Activated naive CD8-positive, alpha-beta T cell treated with anti-CD3 and anti-CD28 coated beads, Interleukin-2, amount 50 U/mL, for 16 hours (primary cell): Measurements from ENCODE around the gene KIF26A.

Experiments
- DNase-seq: peaks from one replicate; pipeline ENCODE4 v3.0.0-alpha.2; 2020; ENCODE audit warnings: low read depth, low spot score

KIF26A gene

DNA sequence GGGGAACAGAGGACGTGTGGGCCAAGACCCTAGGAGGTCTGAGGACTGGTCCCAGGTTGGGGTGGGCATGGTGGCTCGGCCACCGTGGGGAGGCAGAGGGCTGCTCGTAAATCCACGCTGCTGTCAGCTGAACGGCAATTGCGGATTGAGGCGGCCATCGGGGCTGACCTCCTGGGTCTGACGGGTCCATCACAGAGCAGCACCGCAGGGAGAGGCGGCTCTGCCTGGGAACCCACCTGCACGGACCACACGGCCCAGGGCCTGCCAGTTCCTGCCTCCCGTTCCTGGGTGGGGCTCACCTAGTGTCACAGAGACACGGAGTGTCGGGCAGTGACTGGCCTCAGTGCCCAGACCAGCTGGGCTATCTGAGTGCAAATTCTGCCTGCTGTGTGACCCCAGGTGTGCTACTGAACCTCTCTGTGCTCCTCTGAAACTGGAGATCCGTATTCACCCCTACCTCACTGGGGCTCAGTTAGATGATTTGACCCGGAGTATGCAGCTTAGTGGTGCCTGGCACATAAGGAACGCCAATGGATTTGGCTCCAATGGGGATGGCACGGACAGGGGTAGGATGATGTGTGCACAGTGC is 53.1 kb downstream of the KIF26A start:
- no peak for DNase-seq

DNA sequence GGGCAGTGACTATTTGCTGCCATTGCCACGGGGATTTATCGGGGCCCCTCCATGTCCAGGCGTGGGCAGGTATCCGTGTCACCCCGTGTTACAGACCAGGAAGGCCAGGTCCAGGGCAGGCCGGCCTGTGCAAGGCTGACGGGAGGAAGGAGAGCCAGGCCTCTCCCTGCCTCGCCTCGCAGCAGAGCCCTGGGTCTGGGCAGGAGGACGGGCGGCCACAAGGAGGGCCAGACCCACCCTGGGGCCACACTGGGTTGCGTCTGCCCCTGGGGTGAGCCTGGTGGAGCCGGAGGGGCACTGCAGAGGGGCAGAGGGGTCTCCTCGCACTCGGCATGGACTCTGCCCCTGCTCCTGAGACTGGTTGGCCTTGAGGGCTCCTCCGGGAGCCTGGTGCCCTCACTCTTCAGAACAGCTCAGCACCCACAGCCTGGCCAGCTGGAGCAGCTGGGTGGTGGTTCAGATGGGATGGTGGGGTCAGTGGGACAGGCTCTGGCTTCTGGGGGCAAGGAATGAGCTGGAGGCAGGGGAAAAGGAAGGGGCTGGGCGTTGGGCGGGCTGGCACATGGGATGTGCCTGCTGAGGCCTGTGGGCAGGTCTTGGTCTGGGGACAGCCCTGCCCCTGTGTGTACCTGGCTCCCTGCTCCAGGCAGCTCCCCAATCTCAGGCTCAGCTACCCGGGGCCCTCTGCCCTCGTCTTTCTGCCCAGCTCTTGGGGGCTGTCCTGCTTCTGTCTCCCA is 53.9 kb downstream of the KIF26A start:
- no peak for DNase-seq

DNA sequence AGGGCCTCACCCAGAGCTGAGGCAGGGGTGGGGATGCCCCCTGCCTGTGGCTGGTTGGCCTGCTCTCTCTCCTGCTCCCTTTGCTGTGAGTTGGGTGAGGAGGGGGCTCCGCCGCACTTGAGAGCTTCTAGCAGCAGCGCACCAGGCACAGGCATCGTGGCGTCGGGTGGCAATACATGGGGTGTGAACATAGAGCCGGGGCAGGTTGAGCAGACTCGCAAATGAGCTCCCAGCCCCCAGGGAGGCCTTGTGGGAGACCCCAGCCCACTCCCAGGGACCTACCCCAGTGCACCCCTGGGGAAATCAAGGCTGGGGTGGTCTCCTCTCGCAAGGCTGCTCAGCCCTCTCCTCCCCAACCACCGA is 54.5 kb downstream of the KIF26A start:
- no peak for DNase-seq

DNA sequence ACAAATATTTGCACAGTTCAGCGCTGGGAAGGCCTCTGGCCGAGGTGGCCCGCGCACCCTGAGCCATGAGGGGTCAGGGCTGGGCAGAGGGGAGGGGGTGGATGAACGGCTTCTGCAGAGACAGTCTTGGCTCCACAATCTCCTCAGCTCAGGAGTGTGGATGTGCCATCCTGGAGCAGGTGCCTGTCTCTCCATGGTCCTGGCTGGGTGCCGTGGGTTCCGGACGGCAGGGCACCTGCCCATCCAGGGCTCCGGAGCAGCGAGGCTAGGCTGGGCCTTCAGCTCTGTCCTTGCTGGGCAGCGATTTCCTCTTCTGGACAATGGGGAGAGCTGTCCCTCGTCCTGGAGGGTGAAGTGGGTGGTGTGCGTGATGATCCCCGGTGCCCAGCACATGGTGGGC is 55.6 kb downstream of the KIF26A start:
- DNase-seq, result no peak

DNA sequence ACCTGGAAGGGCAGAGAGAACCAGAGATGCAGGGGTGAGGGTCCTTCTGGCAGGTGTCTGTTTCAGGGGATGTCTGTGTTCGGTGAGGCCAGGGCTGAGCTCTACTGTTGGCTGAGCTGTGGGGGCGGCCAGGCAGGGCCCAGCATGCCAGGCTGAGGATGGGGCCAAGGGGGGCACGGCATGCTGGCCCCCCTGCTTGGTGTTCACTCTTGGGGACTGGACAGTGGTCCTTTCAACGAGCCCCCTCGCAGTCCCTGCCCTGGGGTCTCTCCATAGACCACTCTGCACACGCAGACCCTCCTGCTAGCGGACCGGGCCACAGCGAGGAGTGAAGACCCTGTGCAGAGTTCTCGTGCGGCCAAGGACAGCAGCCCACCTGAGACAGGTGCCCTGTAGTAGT is 56.3 kb downstream of the KIF26A start:
- DNase-seq, result no peak

DNA sequence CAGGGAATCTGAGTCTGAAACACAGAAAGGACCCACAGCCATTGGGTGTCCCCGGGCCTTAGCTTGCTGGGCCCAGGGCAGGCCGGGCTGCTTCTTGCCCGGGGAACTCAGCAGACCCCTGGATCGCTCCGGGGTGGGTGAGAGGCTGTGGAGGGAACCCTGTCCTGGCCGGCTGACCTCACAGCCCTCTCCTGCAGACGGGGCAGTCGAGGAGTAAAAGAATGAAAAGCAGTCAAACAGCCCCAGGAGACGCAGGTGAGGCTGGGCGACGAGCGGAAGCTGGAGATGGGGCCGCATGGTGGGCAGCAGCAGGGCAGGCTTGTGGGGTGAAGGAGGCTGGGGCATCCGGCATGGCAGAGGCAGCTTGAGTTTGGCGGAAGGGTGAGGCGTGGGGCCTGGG is 57.0 kb downstream of the KIF26A start:
- DNase-seq, result no peak

DNA sequence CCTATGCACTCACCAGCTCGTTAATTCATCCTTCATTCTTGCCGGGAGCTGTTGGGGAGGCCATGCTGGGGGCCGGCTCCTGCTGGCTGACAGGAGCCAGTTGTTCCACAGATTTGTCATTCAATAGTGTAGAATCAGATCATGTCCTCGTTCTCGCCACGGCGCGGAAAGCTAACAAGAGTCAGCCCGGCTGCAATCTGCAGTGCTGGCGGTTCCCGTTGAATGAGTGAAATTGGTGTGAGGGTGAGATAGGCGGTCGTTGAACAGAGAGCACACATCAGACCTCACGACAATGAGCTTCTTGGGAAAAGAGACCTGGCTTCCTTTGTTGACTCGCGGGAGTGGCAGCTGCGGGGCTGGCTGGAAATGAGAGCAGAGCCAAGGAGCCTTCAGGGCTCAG is 57.5 kb downstream of the KIF26A start:
- DNase-seq, result no peak

DNA sequence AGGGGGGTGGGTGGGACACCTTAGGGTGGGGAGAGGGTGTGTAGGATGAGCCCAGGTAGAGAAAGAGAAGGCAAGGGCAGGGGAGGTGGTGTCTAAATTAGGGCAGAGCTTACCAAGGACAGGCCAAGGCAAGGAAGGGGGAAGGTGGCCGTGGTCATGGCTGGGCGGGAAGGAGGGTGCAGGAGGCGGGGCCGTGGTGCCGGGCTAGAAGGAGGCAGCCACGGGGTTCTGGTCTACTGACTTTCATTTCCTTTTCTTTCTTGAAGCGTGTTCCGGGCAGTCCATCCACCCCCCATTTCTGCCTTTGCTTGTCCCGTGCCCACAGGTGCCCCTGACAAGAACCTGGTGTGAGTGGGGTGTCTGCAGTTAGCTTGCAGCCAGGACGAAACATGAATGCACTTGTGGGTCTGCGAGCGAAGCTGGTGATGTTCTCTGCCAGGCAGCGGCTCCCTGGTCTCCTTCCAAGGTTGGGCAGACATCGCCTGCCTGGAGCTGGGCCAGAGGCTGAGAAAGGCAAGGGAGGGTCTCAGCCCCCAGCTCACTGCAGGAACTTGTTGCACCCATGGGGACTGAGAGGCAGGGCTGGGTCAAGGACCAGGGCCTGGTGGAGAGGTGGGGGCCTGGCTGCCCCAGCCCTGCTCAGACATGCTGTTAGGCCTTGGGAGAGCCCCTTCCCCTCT is 58.2 kb downstream of the KIF26A start:
- no peak for DNase-seq

DNA sequence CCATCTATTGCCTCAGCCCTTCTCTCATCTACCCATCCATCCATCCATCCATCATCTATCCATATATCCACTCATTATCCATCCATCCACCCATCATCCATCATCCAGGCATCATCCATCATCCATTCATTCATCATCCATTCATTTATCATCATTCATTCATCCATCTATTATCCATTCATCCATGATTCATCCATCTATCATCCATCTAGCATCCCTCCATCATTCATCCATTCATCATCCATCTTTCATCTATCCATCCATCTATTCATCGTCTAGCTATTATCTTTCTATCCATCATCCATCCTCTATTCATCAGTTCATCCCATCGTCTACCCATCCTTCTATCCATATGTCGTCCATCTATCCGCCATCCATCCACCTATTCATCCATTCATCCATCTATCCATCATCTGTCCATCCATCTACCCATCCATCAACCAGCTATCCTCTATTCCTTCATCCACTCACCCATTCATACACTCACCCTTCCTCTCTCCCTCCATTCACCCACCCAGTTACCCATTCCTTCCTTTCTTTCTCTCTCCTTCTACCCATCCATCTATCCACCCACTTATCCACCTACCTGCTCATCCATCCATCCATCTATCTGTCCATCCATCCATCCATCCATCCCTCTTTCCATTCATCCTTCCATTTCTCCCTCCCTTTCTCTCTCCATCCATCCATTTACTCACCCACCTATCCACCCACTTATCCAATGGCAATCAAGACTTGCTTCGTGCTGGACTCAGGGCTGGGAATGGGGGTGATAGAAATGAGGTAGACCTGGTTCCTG is 59.3 kb downstream of the KIF26A start:
- no peak for DNase-seq

DNA sequence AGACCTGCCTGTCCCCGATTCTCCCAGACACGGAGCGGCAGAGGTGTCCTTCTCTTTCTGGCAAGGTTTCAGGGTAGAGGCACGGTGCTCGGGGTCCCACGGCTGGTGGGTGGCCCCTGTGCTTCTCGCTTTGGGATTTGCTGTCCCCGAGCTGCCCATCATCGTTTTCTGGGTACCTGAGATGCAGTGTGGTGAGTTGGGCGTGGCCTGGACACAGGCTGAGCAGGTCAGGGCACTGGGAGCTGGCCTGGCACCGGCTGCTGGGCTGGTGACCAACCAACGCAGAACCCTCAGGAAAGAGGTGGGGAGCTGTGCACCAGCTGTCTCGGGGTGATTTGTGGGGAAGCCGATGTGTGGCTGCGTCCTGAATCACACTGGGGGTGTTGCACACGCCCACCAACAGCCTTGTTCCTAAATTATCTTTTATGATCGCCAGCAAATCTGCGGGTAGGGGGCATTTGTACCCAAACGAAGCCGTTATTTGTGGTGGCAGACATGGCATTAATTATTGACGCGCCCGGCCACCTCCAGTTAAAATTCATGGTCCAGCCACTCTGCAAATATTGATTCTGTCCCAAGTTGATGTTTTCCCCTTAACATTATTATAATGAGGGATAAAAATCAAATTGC is 61.0 kb downstream of the KIF26A start:
- no peak for DNase-seq

DNA sequence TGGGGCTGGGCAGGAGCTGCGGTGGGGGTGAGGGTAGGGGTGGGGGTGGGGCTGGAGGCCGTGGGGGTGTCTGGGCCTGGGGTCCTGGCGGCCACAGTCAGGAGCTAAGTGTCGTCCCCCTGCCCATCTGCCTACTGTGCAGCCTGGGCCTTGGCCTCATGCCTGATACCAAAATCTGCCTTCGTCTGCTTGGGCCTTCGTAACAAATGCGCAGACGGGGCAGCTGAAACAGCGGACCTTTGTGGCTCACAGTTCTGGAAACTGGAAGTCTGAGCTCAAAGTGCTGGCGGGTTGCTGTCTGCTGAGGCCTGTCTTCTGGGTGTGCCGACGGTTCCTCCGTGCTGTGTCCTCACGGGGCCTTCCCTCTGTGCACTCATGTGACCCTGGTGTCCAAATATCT is 61.7 kb downstream of the KIF26A start:
- DNase-seq, result no peak

DNA sequence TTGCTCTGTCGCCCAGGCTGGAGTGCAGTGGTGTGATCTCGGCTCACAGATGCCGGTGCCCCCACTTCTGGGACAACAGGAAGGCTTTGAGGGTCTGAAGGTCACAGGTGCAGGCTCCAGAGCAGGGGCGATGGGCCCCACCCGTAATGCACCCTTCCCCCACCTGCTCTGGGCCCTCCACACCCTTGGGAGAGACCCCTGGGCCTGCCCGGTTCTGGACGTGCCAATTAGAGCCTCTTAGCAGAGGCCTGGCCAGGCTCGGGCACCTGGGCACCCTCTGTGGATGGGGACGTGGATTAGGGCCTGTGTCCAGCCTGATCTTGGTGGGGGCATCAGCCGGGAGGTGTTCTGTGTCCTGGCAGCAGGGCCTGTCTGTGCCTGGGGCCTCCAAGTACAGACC is 62.2 kb downstream of the KIF26A start:
- DNase-seq, result no peak

DNA sequence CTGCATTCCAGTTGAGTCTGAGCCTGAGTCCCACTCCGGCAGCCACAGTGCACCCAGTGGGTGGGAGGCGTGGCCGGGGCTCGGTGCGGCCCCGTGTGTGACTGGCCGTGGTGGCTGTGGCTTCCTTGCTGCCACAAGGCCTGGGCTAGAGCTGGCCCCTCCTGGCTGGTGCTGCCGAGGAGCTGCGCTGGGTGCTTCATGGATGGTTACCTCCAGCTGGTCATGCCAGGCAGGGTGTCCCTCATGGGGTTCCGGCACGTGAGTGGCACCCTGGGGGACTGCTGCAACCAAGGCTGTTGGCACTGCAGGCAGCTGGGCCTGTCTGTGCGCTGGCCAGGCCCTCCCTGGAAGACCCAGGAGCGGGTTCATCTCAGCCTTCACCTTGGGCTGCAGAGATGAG is 62.7 kb downstream of the KIF26A start:
- DNase-seq, result no peak

DNA sequence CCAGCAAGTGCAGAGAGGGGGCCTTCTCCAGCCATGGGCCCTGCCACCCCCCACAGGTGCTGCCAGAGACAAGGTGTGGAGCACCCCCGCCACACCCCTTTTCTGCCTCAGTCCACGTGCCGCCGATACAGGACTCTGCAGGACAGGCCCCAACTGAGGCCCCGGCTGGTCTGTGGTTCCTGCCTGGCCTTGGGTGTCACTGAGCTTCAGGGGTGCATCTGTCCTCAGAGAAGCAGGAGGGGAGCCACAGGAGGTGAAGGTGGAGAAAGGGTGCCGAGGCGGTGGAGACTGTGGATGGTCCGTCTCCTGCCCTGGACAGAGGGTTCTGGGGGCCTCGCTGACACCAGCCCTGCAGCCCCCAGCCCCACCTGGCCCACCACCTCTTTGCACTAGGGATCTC is 63.1 kb downstream of the KIF26A start:
- no peak for DNase-seq

DNA sequence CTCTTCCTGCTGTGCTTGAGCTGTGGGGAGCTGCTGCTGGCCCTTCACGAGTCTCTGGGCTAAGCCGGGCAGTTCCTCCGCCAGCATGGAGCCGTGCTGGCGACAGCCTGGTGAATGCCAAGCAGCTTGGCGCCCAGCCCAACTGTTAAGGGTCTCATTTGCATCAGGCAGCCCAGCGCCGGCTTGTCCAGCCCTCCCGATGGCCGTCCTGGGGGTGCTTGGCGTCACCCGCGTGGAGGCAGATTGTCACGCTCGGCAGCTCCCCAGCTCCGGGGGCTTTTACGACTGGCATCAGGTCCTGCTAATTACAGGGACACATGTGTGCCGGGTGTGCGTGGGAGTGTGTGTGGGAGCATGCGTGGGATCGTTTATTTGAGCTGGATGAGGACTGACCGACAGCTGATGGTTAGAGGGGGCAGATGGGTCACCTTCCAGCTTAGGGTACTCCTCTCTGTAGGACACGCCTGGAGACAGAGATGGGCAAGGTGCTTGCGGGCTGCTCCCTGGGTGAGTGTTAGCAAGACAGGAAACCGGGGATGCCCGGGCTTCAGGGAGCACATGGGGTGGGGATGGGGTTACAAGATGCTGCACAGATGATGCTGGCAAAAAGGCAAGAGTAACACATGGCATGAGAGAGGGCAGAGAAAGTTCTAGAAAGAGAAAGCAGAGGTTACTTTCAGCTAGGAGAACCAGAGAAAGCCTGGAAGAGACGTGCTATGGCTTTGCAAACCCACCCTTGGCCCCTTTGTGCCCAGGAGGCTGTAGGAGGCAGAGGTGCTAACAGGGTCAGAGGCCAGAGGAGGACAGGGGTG is 64.1 kb downstream of the KIF26A start:
- DNase-seq, result no peak

DNA sequence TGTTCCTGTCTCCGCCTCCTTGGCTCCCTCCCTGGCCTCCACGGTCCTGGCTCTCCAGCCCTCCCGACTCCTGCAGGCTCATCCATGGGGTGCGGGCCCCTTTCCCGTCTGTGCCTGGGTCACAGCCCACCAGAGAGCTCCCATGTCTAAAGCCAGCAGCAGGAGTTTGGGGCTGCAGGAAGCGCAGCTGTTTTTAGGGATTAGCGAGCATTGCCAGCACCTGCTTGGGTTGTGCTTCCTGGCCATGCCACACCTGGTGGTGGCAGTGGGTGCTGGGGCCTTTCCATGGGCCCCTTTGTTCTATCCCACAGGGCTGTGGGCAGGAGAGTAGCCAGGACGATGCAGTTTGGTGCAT is 64.7 kb downstream of the KIF26A start:
- DNase-seq, result no peak

DNA sequence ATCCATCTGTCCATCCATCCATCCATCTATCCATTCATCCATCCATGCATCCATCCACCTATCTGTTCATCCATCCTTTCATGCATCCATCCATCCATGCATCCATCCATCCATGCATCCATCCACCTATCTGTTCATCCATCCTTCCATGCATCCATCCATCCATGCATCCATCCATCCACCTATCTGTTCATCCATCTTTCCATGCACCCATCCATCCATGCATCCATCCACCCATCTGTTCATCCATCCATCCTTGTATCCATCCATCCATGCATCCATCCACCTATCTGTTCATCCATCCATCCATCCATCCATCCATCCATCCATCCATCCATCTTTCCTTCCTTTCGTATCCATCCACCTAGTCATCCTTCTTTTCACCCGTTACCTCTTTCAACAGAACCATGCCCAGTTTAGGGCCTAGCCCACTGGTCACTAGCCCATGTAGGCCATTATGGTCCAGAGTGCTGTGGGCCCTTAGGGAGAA is 66.3 kb downstream of the KIF26A start:
- DNase-seq, result no peak

DNA sequence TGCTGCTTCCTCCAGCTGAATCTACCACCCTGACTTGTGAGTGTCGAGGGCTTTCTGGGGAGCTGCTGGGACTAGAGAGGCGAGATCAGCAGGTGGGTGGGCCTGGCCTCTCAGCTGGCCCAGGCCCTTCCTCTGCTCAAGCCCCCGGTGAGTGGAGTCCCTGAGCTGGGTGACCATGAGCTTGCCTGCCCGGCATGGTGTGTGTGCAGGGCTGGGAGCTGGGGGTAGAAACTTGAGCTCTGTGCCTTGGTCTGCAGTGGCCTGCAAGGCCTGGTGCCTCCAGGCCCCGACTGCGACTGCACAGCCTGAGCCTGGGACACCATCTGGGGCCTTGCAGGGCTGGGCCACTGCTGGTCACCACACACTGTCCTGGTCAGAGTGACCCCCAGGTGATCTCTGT is 67.4 kb downstream of the KIF26A start:
- DNase-seq, result no peak

DNA sequence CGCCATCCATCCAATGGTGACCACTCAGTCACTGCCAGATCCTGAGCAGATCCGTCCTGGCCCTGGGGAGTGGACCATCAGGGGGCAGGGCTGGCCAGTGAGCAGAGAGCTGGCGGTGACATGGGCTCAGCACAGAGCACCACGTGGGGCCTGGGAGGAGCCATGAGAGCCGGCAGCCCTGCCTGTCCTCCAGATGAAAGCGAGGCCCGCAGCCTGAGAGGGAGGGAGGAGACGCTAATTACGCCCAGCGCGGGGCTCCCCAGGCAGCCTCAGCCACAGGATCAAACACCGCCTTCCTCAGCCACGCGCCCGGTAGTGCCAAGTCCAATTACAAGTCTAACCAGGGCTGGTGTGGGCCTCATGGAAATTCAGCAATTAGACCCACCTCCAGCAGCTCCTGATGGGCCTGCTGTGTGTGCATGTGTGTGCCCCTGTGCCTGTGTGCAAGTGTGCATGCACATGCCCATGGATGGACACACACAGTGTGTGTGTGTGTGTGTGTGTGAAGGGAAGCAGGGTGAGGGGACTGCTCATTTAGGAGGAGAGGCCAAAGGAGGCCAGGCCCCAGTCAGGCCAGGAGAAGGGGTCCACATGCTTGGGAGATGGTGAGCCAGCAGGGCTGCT is 68.0 kb downstream of the KIF26A start:
- no peak for DNase-seq

DNA sequence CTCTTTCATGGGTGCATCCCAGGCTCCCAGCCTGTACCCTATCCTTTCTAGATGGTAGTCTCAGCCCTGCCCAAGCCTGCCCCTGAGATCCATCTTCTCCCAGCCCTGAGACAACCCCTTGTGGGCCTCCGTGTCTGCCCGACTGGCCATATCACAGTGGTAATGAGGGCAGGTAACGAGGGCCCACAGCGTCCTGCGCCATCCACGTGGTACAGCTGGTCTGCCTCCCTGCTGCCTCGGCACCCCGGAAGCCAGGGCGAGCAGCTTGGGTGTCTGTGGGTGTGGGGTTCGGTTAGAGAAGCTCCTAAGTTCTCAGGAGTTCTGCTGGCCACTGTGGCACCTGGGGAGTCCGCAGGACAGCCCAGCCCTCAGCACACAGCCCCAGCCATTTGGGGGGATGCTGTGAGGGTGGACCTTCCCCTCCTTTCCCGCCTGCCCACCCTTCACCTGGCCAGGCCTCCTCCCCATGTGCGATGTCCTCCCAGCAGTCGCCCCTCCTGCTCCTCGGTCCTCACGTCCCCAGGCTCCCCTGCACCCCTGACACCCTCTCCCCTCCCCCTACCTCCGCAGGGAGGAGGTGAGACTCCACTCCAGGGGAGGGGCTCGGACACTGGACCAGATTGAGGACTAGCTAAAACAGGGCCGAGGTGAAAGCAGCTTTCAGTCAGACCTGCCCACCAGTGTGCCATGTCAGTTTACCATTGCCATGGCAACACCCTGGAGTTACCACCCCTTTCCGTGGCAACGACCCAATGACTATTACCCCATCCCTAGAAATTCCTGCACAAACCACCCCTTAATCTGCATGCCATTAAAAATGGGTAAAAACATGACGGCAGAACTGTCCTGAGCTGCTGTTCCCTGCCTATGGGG is 69.0 kb downstream of the KIF26A start:
- no peak for DNase-seq
